Measurements from ENCODE around the gene AP5Z1.
A peak's percentile ranks its signal among the peaks of the same experiment; 100 is the strongest.

AP5Z1 gene

GRCh38 chr7:4805110-4805983, 29.9 kb downstream of the AP5Z1 start:
- peak in 1 of 2 experiments; percentile 44 for DNase-seq

- DNase-seq: no peak
Observed at GRCh38 chr7:4805984-4806300, 30.5 kb downstream of the AP5Z1 start.

GRCh38 chr7:4806983-4807597, 31.7 kb downstream of the AP5Z1 start:
- DNase-seq: no peak

GRCh38 chr7:4807598-4808016, 32.2 kb downstream of the AP5Z1 start:
- no peak for DNase-seq

GRCh38 chr7:4808026-4808425, 32.6 kb downstream of the AP5Z1 start:
- DNase-seq: no peak

- no peak for DNase-seq
Observed at GRCh38 chr7:4808565-4808964, 33.1 kb downstream of the AP5Z1 start.

GRCh38 chr7:4809091-4809591, 33.7 kb downstream of the AP5Z1 start:
- no peak for DNase-seq

- DNase-seq: no peak
Observed at GRCh38 chr7:4809666-4810065, 34.2 kb downstream of the AP5Z1 start.

- DNase-seq: no peak
Observed at GRCh38 chr7:4814433-4814832, 39.0 kb downstream of the AP5Z1 start.

GRCh38 chr7:4815121-4815520, 39.7 kb downstream of the AP5Z1 start:
- DNase-seq: no peak

GRCh38 chr7:4815609-4816418, 40.4 kb downstream of the AP5Z1 start:
- DNase-seq: no peak

- no peak for DNase-seq
Observed at GRCh38 chr7:4816419-4817080, 41.1 kb downstream of the AP5Z1 start.

GRCh38 chr7:4817178-4817901, 41.9 kb downstream of the AP5Z1 start:
- DNase-seq: no peak

- no peak for DNase-seq
Observed at GRCh38 chr7:4818000-4818794, 42.8 kb downstream of the AP5Z1 start.

GRCh38 chr7:4819560-4820404, 44.4 kb downstream of the AP5Z1 start:
- DNase-seq: no peak

- no peak for DNase-seq
Observed at GRCh38 chr7:4820405-4820966, 45.1 kb downstream of the AP5Z1 start.

GRCh38 chr7:4820967-4821471, 45.6 kb downstream of the AP5Z1 start:
- DNase-seq: no peak

- no peak for DNase-seq
Observed at GRCh38 chr7:4822677-4823076, 47.3 kb downstream of the AP5Z1 start.

GRCh38 chr7:4823441-4824119, 48.2 kb downstream of the AP5Z1 start:
- DNase-seq: no peak
